GM21737 (cell line): ENCODE data around the gene AXDND1.
"Not testable (repeated sequence)": the region's sequence is repeated elsewhere in the genome, so short reads cannot be mapped to it uniquely, and the experiment has no call there.

Experiments used
- ATAC-seq: cut with Tn5 transposase; IDR thresholded peaks from one replicate; pipeline ENCODE4 v1.9.1; 2021; ENCODE audit warnings: mild to moderate bottlenecking, moderate library complexity; ENCODE audit not compliant: unreplicated experiment

The AXDND1 gene

DNA sequence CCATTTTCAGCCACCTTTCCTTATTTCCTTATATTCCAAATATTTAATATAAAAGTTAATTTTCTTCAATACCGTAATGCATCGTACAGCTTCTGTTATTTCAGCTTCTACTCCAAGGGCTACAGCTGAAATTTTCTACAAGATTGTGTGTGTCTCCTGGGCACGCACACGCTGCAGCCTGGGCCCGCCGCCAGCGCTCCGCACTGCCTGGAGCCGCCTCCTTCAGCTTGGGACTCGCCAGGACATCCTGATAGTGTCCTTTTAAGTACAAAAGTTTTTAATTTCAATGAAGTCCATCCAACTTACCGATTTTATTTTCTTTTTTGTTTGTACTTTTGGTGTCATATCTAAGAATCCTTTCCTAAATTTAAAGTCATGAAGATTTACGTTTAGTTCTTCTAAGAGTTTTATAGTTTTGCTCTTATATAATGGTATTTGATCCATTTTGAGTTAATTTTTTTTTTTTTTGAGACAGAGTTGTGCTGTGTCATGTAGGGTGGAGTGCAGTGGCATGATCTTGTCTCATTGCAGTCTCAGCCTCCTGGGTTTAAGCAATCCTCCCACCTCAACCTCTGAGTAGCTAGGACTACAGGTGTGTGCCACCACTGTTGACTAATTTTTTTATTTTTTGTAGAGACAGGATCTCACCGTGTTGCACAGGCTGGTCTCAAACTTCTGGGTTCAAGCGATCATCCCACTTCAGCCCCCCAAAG is 82.8 kb downstream of the AXDND1 start:
- no peak for ATAC-seq

DNA sequence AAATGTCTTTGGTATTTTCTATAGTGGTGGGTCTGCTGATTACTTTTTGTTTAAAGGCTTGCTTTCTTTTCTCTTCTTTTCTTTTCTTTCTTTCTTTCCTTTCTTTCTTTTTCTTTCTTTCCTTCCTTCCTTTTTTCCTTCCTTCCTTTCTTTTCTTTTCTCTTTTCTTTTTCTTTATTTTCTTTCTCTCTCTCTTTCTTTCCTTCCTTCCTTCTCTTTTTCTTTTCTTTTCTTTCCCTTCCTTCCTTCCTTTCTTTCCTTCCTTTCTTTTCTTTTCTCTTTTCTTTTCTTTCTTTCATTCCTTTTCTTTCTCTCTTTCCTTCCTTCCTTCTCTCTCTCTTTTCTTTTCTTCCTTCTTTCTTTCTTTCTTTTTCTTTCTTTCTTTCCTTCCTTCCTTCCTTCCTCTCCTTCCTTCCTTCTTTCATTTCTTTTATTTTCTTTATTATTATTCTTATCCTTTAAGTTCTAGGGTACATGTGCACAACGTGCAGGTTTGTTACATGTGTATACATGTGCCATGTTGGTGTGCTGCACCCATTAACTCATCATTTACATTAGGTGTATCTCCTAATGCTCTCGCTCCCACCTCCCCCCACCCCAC is 93.9 kb downstream of the AXDND1 start:
- not testable (repeated sequence) for ATAC-seq

DNA sequence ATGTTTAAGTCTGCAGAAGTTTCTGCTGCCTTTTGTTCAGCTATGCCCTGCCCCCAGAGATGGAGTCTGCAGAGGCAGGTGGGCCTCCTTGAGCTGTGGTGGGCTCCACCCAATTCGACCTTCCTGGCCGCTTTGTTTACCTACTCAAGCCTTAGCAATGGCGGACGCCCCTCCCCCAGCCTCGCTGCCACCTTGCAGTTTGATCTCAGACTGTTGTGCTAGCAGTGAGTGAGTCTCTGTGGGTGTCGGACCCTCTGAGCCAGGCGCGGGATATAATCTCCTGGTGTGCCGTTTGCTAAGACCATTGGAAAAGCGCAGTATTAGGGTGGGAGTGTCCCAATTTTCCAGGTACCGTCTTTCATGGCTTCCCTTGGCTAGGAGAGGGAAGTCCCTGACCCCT is 99.9 kb downstream of the AXDND1 start:
- ATAC-seq: not testable (repeated sequence)

DNA sequence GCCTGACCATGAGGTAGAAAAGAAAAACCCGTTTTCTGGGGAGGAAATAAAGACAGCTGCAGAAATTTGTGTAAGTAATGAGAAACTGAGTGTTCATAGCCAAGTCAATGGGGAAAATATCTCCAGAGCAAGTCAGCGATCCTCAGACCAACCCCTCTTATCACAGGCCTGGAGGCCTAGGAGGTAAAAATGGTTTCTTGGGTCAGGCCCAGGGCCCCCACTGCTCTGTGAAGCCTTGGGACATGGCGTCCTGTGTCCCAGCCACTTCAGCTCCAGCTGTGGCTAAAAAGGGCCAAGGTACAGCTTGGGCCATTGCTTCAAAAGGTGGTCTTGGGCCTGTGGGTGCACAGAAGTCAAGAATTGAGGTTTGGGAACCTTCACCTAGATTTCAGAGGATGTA is 108.9 kb downstream of the AXDND1 start:
- ATAC-seq: no peak

DNA sequence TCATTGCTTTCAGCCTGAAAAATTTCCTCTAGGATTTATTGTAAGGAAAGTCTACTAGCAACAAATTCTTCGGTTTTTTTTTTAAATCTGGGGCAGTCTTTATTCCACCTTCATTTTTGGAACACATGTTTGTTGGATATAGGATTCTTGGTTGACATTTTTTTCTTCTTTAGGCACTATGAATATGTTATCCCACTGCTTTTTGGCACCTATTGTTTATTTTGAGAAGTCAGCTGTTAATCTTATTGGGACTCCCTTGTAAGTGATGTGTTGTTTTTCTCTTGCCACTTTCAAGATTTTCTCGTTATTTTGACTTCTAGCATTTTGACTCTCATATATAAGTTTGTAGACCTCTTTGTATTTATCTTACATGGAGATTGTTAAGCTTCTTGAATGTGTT is 110.7 kb downstream of the AXDND1 start:
- ATAC-seq: no peak

DNA sequence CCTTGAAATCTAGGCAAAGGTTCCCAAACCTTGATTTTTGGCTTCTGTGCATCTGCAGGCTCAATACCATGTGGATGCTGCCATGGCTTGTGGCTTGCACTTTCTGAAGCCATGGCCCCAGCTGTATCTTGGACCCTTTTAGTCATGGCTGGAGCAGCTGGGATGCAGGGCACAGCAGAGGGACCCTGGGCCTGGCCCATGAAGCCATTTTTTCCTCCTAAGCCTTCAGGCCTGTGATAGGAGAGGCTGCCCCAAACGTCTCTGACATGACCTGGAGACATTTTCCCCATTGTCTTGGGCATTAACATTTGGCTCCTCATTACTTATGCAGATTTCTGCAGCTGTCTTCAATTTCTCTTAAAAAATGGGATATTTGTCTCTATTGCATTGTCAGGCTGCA is 112.6 kb downstream of the AXDND1 start:
- no peak for ATAC-seq

DNA sequence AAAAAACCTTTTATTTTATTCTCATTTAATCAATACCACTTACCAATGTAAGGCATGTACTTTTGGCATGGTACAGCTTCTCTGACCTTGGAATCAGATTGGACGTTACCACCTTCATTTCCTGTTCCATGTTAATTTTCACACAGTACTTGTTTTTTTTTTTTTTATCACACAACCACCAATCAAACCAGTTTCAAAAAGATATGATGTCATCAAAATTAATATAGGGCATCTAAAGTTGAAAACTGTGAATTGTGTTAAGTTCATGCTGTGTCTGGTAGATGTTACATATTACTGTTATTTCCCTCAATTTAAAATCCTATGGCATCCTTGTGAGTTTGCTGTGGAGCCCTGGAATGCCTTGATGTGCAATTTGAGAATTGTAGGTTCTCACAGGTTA is 124.8 kb downstream of the AXDND1 start:
- no peak for ATAC-seq

DNA sequence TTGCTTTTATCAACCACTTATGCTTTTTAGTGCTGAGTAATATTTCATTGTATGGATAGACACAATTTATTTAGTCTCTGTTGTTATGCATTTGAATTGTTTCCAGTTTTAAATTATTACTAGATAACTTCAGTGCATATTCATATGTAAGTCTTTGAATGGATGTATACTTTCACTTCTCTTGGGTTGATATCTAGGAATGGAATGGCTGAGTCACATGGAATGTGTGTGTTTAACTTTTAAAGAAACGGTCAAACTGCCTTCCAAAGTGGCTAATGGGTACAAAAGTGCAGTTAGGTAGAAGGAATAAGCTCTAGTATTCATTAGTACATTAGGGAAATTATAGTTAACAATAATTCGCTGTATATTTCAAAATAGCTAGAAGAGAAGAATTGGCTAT is 127.6 kb downstream of the AXDND1 start:
- ATAC-seq: no peak

DNA sequence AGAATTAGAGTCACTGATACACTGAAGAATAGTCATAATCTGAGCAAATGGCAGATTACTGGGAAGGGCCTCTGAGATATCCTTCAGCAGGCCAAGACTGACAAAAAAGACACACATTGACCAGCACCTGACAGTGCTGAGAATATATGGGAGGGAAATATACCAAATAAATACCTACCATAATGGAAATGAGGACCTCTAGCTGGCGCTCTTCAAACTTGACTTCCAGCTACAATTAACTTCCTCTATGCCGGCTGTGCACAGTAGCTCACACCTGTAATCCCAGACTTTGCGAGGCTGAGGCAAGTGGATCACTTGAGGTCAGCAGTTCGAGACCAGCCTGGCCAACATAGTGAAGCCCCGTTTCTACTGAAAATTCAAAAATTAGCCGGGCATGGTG is 140.4 kb downstream of the AXDND1 start:
- ATAC-seq: no peak

DNA sequence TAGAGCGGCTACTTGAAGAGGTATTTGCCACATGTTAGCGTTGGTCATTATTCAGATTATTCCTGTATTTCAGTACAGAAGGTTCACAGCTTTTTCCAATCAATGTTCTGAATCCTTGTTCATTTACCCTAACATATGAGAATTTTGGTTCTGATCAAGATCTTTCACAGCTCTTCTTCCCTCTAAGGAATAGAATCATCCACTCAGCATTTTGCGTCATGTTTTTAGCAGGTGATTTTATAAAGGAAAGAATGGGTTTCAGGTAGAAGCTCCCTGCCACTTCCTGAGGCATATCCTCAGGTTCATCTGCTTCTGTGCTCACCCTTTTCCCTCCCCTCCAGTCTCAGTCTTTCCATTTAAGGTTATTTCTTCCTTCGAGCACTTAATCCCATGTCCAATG is 143.6 kb downstream of the AXDND1 start:
- no peak for ATAC-seq

DNA sequence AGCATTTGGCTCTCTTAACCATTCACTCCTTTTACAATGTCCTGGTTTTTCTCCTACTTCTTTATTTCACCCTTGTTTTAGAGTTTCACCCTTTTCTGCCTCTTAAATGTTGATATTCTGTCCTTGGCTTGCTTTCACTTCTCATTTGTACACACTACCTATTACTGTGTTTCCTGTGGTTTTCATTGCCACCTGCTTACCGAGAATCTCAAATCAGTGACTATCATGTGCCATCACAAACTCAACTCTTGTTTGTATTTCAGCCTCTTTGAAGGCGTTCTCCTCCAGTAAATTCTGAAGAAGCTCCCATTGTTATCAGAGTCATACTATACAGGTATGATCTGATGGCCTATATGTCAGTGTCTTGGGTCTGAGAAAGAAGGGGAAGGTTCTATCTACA is 144.3 kb downstream of the AXDND1 start:
- ATAC-seq: no peak

DNA sequence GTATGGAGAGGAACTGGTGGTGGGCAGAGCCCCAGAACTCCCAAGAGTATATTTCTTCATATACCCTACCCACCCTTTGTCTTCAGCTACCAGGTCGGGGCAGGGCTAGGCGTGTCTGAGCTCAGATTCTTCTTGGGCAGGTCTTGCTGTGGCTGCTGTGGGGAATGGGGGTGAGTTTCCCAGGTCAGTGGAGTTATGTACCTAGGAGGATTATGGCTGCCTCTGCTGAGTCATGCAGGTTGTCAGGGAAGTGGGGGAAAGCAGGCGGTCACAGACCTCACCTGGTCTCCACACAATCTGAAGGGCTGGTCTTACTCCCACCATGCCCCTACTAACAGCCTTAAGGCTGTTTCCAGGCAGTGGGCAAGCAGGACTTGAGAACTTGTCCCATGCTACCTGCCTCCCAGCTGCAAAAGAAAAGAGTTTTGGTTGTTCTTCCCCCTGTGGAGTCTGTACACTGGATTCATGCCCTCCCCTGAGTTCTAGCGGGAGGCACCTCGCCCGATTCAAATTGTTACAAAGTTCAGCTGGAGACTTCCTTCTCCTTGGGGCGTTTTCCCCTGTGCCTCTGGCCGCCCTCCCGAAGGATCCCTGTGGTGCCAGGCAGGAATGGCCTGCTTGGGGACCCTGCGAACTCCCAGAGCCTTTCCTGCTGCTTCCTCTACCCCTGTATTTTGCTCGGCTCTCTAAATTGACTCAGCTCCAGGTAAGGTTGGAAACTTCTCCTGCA is 151.4 kb downstream of the AXDND1 start:
- ATAC-seq: no peak

DNA sequence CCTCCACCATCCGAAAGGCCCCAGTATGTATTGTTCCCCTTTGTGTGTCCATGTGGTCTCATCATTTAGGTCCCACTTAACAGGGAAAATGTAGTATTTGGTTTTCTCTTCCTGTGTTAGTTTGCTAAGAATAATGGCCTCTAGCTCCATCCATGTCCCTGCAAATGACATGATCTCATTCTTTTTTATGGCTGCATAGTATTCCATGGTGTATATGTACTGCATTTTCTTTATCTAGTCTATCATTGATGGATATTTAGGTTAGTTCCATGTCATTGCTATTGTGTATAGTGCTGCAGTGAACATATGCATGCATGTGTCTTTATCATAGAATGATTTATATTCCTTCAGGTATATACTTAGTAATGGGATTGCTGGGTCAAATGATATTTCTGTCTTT is 152.8 kb downstream of the AXDND1 start:
- ATAC-seq: not testable (repeated sequence)

DNA sequence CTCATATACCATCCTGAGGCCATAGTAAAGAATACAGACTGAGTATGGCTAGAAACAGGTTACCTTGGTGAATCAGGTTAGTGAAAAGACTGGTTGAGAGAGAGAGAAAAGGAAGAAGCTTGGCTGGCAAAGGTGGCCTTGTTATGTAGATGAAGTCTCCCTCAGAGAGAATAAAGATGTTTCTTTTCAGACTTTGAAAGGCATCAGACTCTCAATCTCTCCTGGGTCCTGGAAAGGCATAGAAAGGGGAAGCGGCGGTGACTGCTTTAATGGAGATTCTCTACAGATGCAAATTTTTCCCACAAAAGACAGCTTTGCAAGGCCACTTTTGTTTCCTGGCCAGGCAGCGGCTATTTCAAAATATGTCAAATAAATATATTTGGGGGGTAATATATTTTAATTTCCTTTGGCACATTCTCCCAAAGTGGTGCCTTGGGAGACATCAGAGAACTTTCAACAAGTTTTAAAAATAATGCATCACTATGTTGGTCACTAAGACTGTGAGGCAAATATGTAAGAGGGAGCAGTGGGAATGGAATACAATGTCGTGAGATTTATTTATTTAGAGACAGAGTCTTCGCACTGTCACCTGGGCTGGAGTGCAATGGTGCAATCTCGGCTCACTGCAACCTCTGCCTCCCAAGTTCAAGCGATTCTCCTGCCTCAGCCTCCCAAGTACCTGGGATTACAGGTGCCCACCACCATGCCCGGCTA is 163.9 kb downstream of the AXDND1 start:
- ATAC-seq: no peak

DNA sequence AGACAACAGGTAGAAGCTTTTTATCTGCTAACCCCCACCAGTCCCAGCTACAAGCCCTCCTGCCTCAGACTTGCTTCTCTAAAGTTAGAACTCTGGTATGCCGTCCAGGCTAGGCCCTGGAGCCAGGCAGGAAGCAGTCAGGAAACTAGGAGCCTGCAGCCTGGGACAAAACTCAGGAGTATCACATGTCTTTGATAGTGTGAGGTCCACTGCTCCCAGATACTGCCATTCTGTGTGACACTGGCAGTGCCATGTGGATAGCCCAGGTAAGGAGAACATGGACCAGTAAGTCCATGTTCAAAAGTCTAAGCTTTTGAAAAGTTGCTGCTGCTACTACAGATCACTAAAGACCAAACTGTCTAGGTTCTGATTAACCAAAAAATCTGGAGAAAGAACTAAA is 164.6 kb downstream of the AXDND1 start:
- no peak for ATAC-seq

DNA sequence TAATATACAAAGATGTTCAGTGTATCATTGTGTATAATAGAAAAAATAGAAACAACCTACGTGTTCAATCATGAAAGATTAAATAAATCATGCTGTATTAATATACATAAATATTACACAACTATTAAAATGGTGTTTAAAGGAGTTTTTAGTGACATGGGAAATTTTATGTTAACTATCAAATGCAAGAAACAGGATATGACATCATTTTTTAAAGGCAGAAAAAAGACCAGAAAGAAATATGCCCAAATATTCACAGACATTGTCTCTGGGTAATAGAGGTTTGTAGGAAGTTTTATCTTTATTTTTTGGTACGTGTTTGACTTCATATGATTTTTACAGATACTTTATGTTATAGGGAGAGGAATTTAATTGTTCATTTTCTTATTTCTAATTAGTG is 176.0 kb downstream of the AXDND1 start:
- ATAC-seq: no peak

DNA sequence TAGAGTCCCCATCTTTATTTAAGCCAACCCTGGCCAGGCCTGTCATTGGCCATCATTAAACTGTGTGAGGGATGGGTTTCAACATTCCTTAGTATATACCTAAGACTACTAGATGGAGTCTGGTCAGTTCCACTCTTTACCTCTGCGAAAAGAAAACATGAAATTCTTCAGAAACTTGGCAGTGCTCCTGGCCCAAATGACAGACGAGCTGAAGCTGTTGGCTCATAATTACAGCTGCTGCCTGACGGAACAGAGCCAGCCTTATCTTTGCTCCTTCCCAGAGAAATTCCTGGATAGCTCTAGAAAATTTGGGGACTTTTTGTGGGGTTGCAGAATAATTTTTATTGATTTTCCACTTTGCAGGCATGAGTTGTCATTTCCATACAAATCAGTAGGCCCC is 179.6 kb downstream of the AXDND1 start:
- no peak for ATAC-seq

DNA sequence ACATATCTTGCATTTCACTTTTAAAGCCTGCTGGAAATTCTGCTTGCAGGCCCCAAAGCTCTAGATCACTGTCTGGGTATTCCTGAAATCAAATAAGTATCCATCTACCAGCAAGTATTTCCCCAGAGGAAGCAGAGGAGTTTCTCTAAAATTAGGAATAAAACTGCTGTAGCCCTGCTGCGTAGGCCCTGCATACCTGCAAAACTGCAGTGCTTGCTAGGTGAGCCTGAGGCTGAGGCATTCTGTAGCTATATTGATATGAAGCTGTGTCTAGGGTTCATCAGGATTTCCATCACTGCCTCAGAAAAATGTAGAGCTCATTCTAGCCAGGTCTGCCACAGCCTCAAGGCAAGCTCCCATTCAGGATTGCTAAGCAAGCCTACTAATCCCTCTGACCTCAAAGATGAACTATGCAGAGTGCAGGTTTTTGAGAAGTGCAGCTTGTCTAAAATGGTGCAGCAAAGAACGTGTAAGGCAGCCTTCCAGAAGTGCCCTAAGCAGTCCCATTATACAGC is 181.3 kb downstream of the AXDND1 start:
- no peak for ATAC-seq

DNA sequence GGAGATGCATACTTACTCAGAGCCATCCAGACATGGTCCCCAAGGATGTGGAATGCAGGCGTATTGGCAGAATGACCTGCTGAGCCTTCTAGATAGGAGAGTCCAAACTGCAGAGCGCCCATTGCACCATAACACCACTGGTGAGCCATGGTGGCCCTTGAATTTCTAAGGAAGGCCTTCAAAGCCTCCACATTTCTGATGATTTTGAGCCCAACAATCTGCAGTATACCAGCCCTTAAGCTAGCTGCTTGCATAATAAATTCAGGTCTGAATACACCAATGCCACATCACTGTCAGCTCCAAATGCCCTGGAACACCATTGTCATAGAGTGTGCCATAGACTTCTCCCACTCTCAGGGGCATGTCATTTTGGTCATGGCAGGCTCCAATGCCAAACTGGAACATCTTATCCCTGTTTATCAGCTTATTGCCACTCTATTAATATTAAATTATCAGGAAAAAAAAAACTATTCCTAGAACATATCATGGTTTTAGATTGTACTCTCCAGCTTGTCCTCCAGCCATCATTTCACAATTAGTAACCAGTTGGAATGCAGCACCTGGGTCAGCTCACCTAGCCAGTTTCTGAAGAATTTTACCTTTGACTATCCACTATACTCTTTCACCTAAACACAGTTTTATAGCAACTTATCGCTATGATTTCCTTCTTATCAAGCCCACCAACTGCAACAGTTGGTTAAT is 183.0 kb downstream of the AXDND1 start:
- no peak for ATAC-seq

DNA sequence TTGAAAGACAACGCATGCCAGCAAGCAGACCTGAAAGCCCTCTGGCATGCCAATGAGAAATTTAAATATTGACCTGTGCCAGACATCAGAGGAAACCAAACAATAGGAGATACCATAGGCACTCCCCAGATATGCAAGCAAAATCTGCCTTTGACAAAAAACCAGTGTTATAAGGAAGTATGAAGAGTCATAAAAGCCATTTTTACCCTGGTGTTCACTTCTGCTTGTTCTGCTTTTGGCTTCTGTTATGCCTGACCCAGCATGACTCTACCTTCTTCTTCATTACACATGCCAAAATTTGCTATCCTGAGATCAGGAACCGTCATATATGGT is 183.6 kb downstream of the AXDND1 start:
- ATAC-seq: no peak
